Measurements from ENCODE around the gene PLCH2. TPM values are rescaled to one million over a fixed set of nuclear protein-coding genes. Genes with fewer than 3 reads are reported as not detected.

Gene PLCH2
- total and polyA plus RNA-seq, 2 donors (not counting 1 experiment from before 2014, with no cell fraction given), result 20.0 to 34.9 TPM

GRCh38 chr1:2483970-2484369 is 7.9 kb downstream of the PLCH2 start:
- no peaks in the 10 kb centered on the region for H3K36me3 ChIP-seq (replicated peaks in 1 of 2; ENCODE audit: control extremely low read depth in 1 of 2, control insufficient read depth in 1 of 2, extremely low read depth in 1 of 2, insufficient read depth in 2 of 2, low read length in 1 of 2)
- Mint-ChIP-seq H3K27ac (no peak overlapping the region), H3K9me3 (ENCODE audit: insufficient read depth) (no peaks in the 10 kb centered on the region), H3K4me3 (no peak overlapping the region), H3K4me1 (peaks cover 10% of the 10 kb centered on the region), H3K27me3 (no peaks in the 10 kb centered on the region)
- ChIA-PET POLR2A (interaction anchor here (0.9 kb wide), 1 partner anchor 11 kb away, joined by 3 read pairs; no protein-coding TSS in a partner anchor), CTCF (no interaction called here)
- no peak overlapping the region for H2AFZ ChIP-seq (ENCODE audit: insufficient read depth, low read depth, low read length, poor library complexity, severe bottlenecking)
- H3K4me3 ChIP-seq (ENCODE audit: control extremely low read depth in 1 of 5, extremely low read depth in 1 of 5, insufficient read depth in 1 of 5, low read depth in 2 of 5, low read length in 4 of 5), result no peak overlapping the region
- H3K4me2 ChIP-seq (replicated peaks; ENCODE audit: low read depth, low read length, poor library complexity, severe bottlenecking), result no peak overlapping the region
- H3K9ac ChIP-seq (ENCODE audit: low read length), result no peak overlapping the region
- no peak overlapping the region for H3K27ac ChIP-seq (ENCODE audit: low read length in 2 of 2)
- no peak for ATAC-seq (ENCODE audit: low read depth)
- H3K27me3 ChIP-seq (replicated peaks in 1 of 4; ENCODE audit: control extremely low read depth in 1 of 4, control insufficient read depth in 3 of 4, insufficient read depth in 4 of 4, low read length in 3 of 4), result no peaks in the 10 kb centered on the region
- intact Hi-C loops (cut with micrococcal nuclease), result no loop called here
- peaks cover 0 to 15% (median 7%) of the 10 kb centered on the region in 3 donors for H3K9me3 ChIP-seq (ENCODE audit: control extremely low read depth in 1 of 3, control insufficient read depth in 2 of 3, insufficient read depth in 1 of 3, low read length in 2 of 3)
- no peaks in the 10 kb centered on the region for H4K20me1 ChIP-seq (ENCODE audit: control insufficient read depth, insufficient read depth, low read length, poor library complexity, severe bottlenecking)
- DNase-seq, result no peak
- H3K4me1 ChIP-seq (ENCODE audit: control insufficient read depth in 2 of 2, insufficient read depth in 2 of 2, low read length in 2 of 2), result peaks cover 0 to 10% of the 10 kb centered on the region in 2 donors
- TF ChIP-seq EZH2 (IDR thresholded peaks at IDR 0.05; ENCODE audit: borderline replicate concordance, insufficient read depth, low read depth, low read length, poor library complexity, severe bottlenecking), result no peak
- TF ChIP-seq CTCF (IDR thresholded peaks at IDR 0.05), result no peak
- WGBS (ENCODE audit: insufficient coverage), result 87% methylated on average over 16 of the region's 16 CpGs
- H3K79me2 ChIP-seq (ENCODE audit: control insufficient read depth, insufficient read depth, low read length), result no peaks in the 10 kb centered on the region

GRCh38 chr1:2486041-2486440 is 10.0 kb downstream of the PLCH2 start:
- DNase-seq, result no peak
- Histone ChIP-seq H3K27me3 (replicated peaks in 1 of 4; ENCODE audit: control extremely low read depth in 1 of 4, control insufficient read depth in 3 of 4, insufficient read depth in 4 of 4, low read length in 3 of 4) (no peaks in the 10 kb centered on the region), H3K9me3 (ENCODE audit: control extremely low read depth in 1 of 3, control insufficient read depth in 2 of 3, insufficient read depth in 1 of 3, low read length in 2 of 3) (peaks cover 0 to 24% (median 11%) of the 10 kb centered on the region in 3 donors), H4K20me1 (ENCODE audit: control insufficient read depth, insufficient read depth, low read length, poor library complexity, severe bottlenecking) (no peaks in the 10 kb centered on the region), H2AFZ (ENCODE audit: insufficient read depth, low read depth, low read length, poor library complexity, severe bottlenecking) (no peak overlapping the region), H3K4me2 (replicated peaks; ENCODE audit: low read depth, low read length, poor library complexity, severe bottlenecking) (no peak overlapping the region), H3K79me2 (ENCODE audit: control insufficient read depth, insufficient read depth, low read length) (no peaks in the 10 kb centered on the region), H3K4me3 (ENCODE audit: control extremely low read depth in 1 of 5, extremely low read depth in 1 of 5, insufficient read depth in 1 of 5, low read depth in 2 of 5, low read length in 4 of 5) (no peak overlapping the region), H3K27ac (ENCODE audit: low read length in 2 of 2) (no peak overlapping the region), H3K9ac (ENCODE audit: low read length) (no peak overlapping the region), H3K4me1 (ENCODE audit: control insufficient read depth in 2 of 2, insufficient read depth in 2 of 2, low read length in 2 of 2) (peaks cover 0 to 9% of the 10 kb centered on the region in 2 donors), H3K36me3 (replicated peaks in 1 of 2; ENCODE audit: control extremely low read depth in 1 of 2, control insufficient read depth in 1 of 2, extremely low read depth in 1 of 2, insufficient read depth in 2 of 2, low read length in 1 of 2) (no peaks in the 10 kb centered on the region)
- H3K4me3 Mint-ChIP-seq, result no peak overlapping the region
- no peak overlapping the region for H3K27ac Mint-ChIP-seq
- ChIA-PET POLR2A (no interaction called here), CTCF (no interaction called here)
- WGBS (ENCODE audit: insufficient coverage), result 83% methylated on average over 3 of the region's 4 CpGs
- no peaks in the 10 kb centered on the region for H3K9me3 Mint-ChIP-seq (ENCODE audit: insufficient read depth)
- ATAC-seq (ENCODE audit: low read depth), result no peak
- no peaks in the 10 kb centered on the region for H3K27me3 Mint-ChIP-seq
- peaks cover 4% of the 10 kb centered on the region for H3K4me1 Mint-ChIP-seq
- intact Hi-C loops (cut with micrococcal nuclease), result no loop called here
- TF ChIP-seq CTCF (IDR thresholded peaks at IDR 0.05) (no peak), EZH2 (IDR thresholded peaks at IDR 0.05; ENCODE audit: borderline replicate concordance, insufficient read depth, low read depth, low read length, poor library complexity, severe bottlenecking) (no peak)

Data from B cell (primary cell).